ENCODE data around the gene TGFBR1. TPM values are rescaled to one million over a fixed set of nuclear protein-coding genes. Genes with fewer than 3 reads are reported as not detected.

The TGFBR1 gene
- total RNA-seq, 1 donor = 114 TPM

DNA sequence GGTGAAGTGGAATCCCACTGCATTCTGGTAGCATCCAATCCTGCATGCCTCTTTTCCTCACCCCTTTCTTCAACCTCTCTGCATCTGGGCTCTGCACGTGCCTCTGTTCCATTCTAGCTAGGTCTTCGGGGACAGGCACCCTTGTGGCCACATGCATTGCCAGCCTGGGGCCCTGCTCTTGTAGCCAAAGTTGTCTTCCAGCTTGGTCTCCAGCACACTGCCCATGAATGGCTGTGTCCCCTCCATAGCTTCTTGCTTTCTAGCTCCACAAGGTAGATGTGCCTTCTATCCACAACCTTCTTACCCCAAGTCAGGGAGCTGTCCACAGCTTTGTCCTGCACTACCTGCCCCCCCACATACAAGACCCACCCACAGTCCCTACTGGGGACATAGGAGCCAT is 84.3 kb downstream of the TGFBR1 start:
- no peak overlapping the region for H2AFZ ChIP-seq (ENCODE audit: low read length)
- no peak for DNase-seq (ENCODE audit: insufficient read length, low spot score, missing footprints)
- TF ChIP-seq, protein P1, sequence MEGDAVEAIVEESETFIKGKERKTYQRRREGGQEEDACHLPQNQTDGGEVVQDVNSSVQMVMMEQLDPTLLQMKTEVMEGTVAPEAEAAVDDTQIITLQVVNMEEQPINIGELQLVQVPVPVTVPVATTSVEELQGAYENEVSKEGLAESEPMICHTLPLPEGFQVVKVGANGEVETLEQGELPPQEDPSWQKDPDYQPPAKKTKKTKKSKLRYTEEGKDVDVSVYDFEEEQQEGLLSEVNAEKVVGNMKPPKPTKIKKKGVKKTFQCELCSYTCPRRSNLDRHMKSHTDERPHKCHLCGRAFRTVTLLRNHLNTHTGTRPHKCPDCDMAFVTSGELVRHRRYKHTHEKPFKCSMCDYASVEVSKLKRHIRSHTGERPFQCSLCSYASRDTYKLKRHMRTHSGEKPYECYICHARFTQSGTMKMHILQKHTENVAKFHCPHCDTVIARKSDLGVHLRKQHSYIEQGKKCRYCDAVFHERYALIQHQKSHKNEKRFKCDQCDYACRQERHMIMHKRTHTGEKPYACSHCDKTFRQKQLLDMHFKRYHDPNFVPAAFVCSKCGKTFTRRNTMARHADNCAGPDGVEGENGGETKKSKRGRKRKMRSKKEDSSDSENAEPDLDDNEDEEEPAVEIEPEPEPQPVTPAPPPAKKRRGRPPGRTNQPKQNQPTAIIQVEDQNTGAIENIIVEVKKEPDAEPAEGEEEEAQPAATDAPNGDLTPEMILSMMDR (IDR thresholded peaks at IDR 0.05; ENCODE audit: extremely low read depth, low read depth, low read length) = no peak

DNA sequence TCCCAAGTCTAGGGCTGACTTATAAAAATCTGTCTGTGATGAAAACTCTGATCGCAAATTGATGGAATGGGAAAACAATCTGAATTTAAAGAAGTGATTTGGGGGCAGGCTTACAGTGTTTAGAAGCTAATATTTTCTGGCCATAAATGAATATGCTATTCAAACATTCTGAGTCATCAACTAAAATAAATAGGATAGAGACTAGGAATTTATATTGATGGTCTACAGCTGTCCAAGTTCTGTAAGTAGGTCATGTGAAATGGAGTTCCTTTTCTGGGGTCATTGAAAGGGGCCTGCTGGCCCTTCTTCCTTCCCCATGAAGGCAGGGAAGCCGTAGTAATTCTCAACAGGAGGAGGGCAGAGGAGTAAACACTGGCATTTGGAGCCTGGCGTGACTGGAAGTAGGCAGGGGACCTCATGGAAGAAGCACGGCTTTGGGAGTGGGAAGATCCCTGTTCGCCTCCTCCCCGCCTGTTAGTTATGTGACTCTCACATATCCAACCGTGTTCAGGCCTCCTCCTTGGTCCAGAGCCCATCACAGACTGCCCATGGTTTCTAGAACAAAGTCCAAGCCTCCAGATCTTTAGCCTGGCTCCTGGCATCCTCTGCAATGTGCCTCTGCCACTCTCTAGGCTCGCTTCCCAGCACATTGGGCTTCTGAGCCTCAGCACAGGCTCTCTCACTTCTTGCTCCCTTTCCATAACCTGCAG is 85.1 kb downstream of the TGFBR1 start:
- no peaks in the 10 kb centered on the region for H3K79me2 ChIP-seq (ENCODE audit: insufficient read depth, low read length)
- peaks cover 6% of the 10 kb centered on the region for H3K4me1 ChIP-seq (ENCODE audit: insufficient read depth, low read length)
- no peak overlapping the region for H3K4me2 ChIP-seq (ENCODE audit: insufficient read depth, low read length)
- TF ChIP-seq, protein P1 (IDR thresholded peaks at IDR 0.05; ENCODE audit: extremely low read depth, low read depth, low read length) = no peak
- DNase-seq (ENCODE audit: insufficient read length, low spot score, missing footprints) = no peak
- H3K27ac ChIP-seq (ENCODE audit: low read depth, low read length) = no peak overlapping the region
- no peaks in the 10 kb centered on the region for H4K20me1 ChIP-seq (ENCODE audit: insufficient read depth, low read length)
- no peak overlapping the region for H3K4me3 ChIP-seq (ENCODE audit: insufficient read depth, low read length)
- no peaks in the 10 kb centered on the region for H3K36me3 ChIP-seq (ENCODE audit: insufficient read depth, low read length)
- peaks cover 37% of the 10 kb centered on the region for H3K27me3 ChIP-seq (ENCODE audit: insufficient read depth, low read length)
- H3K9me3 ChIP-seq (ENCODE audit: low read depth, low read length) = no peaks in the 10 kb centered on the region
- no peak overlapping the region for H2AFZ ChIP-seq (ENCODE audit: low read length)

More for the DNA sequence above, 84.3 kb downstream of the TGFBR1 start:
- no peaks in the 10 kb centered on the region for H3K36me3 ChIP-seq (ENCODE audit: insufficient read depth, low read length)
- no peak overlapping the region for H3K27ac ChIP-seq (ENCODE audit: low read depth, low read length)
- H4K20me1 ChIP-seq (ENCODE audit: insufficient read depth, low read length) = no peaks in the 10 kb centered on the region
- no peak overlapping the region for H3K4me2 ChIP-seq (ENCODE audit: insufficient read depth, low read length)
- no peaks in the 10 kb centered on the region for H3K79me2 ChIP-seq (ENCODE audit: insufficient read depth, low read length)
- no peaks in the 10 kb centered on the region for H3K9me3 ChIP-seq (ENCODE audit: low read depth, low read length)
- H3K27me3 ChIP-seq (ENCODE audit: insufficient read depth, low read length) = peaks cover 37% of the 10 kb centered on the region
- peaks cover 13% of the 10 kb centered on the region for H3K4me1 ChIP-seq (ENCODE audit: insufficient read depth, low read length)
- H3K4me3 ChIP-seq (ENCODE audit: insufficient read depth, low read length) = no peak overlapping the region

DNA sequence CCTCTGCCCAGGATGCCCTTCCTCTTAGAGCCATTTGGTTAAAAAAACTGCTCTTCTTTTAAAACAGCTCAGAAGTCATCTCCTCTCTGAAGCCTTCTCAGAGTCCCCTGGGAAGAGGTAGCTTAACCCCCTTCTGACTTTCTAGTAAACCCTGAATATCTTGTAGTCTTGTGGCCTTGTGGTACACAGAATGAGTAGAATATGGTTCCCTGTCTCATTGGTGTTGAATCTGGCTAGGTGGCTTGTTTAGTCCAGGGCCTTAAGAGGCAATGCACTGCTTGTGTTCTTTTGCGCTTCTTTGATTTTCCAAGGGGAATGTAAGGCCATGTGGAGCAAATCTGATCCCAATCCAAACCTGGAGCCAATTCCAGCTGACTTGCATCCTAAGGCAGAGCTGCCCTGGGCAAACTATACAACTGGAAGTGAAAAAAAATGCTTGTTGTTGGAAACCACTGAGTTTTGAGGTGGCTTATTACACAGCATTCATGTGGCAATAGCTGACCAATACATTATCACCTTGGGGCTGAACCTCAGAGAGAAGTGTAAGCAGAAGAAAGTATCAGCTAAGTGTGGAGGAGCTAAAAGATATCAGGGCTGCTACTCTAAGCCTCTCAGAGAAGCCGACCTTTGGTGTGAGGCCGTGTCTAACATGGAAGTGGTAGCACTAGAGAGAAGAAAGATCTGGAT is 85.8 kb downstream of the TGFBR1 start:
- no peak overlapping the region for H2AFZ ChIP-seq (ENCODE audit: low read length)
- TF ChIP-seq, protein P1 (IDR thresholded peaks at IDR 0.05; ENCODE audit: extremely low read depth, low read depth, low read length) = no peak

DNA sequence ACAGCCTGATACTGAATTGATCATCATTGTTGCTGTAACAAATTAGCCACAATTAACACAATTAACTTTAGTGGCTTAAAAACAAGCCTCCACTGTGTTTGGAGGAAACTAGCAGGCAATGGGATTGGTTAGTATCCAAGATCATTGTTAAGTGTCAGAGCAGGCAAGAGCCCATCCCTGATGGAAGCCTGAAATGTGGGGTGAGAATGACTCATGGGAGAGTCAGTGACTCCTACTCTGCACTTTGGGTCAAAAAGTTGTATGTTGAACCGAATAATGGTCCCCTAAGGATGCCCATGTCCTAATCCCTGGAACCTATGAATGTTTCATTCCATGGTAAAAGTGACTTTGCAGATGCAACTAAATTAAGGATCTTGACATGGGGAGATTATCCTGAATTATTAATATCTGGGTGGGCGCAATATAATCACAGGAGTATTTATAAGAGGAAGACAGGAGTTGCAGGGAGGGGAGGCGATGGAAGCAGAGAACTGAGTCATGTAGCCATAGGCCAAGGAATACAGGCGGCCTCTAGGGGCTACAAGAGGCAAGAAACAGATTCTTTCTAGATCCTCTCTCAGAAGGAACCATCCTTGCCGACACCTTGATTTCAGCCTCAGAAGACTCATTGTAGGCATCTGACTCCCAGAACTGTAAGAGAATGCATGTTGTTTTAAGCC is 88.0 kb downstream of the TGFBR1 start:
- H2AFZ ChIP-seq (ENCODE audit: low read length) = no peak overlapping the region
- no peak overlapping the region for H3K27ac ChIP-seq (ENCODE audit: low read depth, low read length)
- H3K27me3 ChIP-seq (ENCODE audit: insufficient read depth, low read length) = peaks cover 22% of the 10 kb centered on the region
- TF ChIP-seq, protein P1 (IDR thresholded peaks at IDR 0.05; ENCODE audit: extremely low read depth, low read depth, low read length) = peak; percentile 38
- no peaks in the 10 kb centered on the region for H4K20me1 ChIP-seq (ENCODE audit: insufficient read depth, low read length)
- peaks cover 6% of the 10 kb centered on the region for H3K4me1 ChIP-seq (ENCODE audit: insufficient read depth, low read length)
- DNase-seq (ENCODE audit: insufficient read length, low spot score, missing footprints) = no peak
- no peak overlapping the region for H3K4me2 ChIP-seq (ENCODE audit: insufficient read depth, low read length)
- H3K36me3 ChIP-seq (ENCODE audit: insufficient read depth, low read length) = no peaks in the 10 kb centered on the region
- H3K9me3 ChIP-seq (ENCODE audit: low read depth, low read length) = no peaks in the 10 kb centered on the region
- no peaks in the 10 kb centered on the region for H3K79me2 ChIP-seq (ENCODE audit: insufficient read depth, low read length)
- no peak overlapping the region for H3K4me3 ChIP-seq (ENCODE audit: insufficient read depth, low read length)

More for the DNA sequence above, 85.8 kb downstream of the TGFBR1 start:
- Histone ChIP-seq H4K20me1 (ENCODE audit: insufficient read depth, low read length) (no peaks in the 10 kb centered on the region), H3K79me2 (ENCODE audit: insufficient read depth, low read length) (no peaks in the 10 kb centered on the region), H3K9me3 (ENCODE audit: low read depth, low read length) (no peaks in the 10 kb centered on the region), H3K4me2 (ENCODE audit: insufficient read depth, low read length) (no peak overlapping the region), H3K27me3 (ENCODE audit: insufficient read depth, low read length) (peaks cover 37% of the 10 kb centered on the region), H3K27ac (ENCODE audit: low read depth, low read length) (no peak overlapping the region), H3K4me1 (ENCODE audit: insufficient read depth, low read length) (peaks cover 6% of the 10 kb centered on the region), H3K36me3 (ENCODE audit: insufficient read depth, low read length) (no peaks in the 10 kb centered on the region), H3K4me3 (ENCODE audit: insufficient read depth, low read length) (no peak overlapping the region)
- no peak for DNase-seq (ENCODE audit: insufficient read length, low spot score, missing footprints)
